Cardiac muscle cell (in vitro differentiated cells and primary cell): ENCODE results near the gene IL1RAPL1. TPM values are rescaled to one million over a fixed set of nuclear protein-coding genes. Genes with fewer than 3 reads are reported as not detected.

Experiments used
- DNase-seq, 2 donors: peaks; one replicate each; pipeline versions ENCODE4 v3.0.0 to v3.0.0-alpha.2; 2010 to 2017; ENCODE audit warnings: low read depth in 1 of 2, low spot score in 1 of 2
- H3K27ac ChIP-seq: fragments of 200-600 bp; sonication (generic); 2 replicates; pipeline ENCODE4 v1.5.1; 2016
- H3K27me3 ChIP-seq: fragments of 200-600 bp; sonication (generic); 2 replicates; pipeline ENCODE4 v1.6.0; 2016; ENCODE audit warnings: control low read depth
- H3K36me3 ChIP-seq: fragments of 200-600 bp; sonication (generic); 2 replicates; pipeline ENCODE4 v1.5.1; 2016; ENCODE audit warnings: control low read depth
- H3K4me1 ChIP-seq: fragments of 200-600 bp; sonication (generic); 2 replicates; pipeline ENCODE4 v1.8.1; 2017; ENCODE audit warnings: low read depth, mild to moderate bottlenecking, mixed run types
- H3K4me3 ChIP-seq: fragments of 200-600 bp; sonication (generic); 2 replicates; pipeline ENCODE4 v1.5.1; 2016; ENCODE audit warnings: mild to moderate bottlenecking
- H3K9me3 ChIP-seq: fragments of 200-600 bp; sonication (generic); 2 replicates; pipeline ENCODE4 v1.5.1; 2017; ENCODE audit warnings: low read depth, mild to moderate bottlenecking, control low read depth
- CTCF ChIP-seq: IDR thresholded peaks from 2 replicates; pipeline ENCODE4 v1.5.1; 2012; ENCODE audit warnings: low read depth, mild to moderate bottlenecking, low read length
- polyA plus RNA-seq: library from polyadenylated mRNA; unstranded; fragments of >200 nt; fragmentation: Nextera tagmentation; extraction: Ambion mirVana; gene quantifications from 2 replicates; pipeline ENCODE4 v1.2.1, GENCODE V29; 2016
- total RNA-seq: library from RNA; depleted of rRNA; stranded (reverse); fragments of >200 nt; gene quantifications from 2 replicates; pipeline ENCODE4 v1.2.3, GENCODE V29; 2016

Gene IL1RAPL1
- total and polyA plus RNA-seq, 2 experiments from 2014 or later: 3.2 to 4.2 TPM

GRCh38 chrX:29274517-29274916 is 687.3 kb downstream of the IL1RAPL1 start:
- Histone ChIP-seq H3K27ac (no peak overlapping the region), H3K9me3 (no peaks in the 10 kb centered on the region), H3K4me3 (no peak overlapping the region), H3K4me1 (no peaks in the 10 kb centered on the region), H3K27me3 (no peaks in the 10 kb centered on the region), H3K36me3 (no peaks in the 10 kb centered on the region)
- TF ChIP-seq CTCF: no peak
- no peak for DNase-seq

- no peak overlapping the region for H3K27ac ChIP-seq
- no peaks in the 10 kb centered on the region for H3K27me3 ChIP-seq
- TF ChIP-seq CTCF: no peak
- no peaks in the 10 kb centered on the region for H3K4me1 ChIP-seq
- no peak overlapping the region for H3K4me3 ChIP-seq
- H3K36me3 ChIP-seq: no peaks in the 10 kb centered on the region
- no peak for DNase-seq
- no peaks in the 10 kb centered on the region for H3K9me3 ChIP-seq
Measured at GRCh38 chrX:29275928-29276327, 688.7 kb downstream of the IL1RAPL1 start.

- no peak for DNase-seq
- no peaks in the 10 kb centered on the region for H3K9me3 ChIP-seq
- H3K36me3 ChIP-seq: no peaks in the 10 kb centered on the region
- H3K4me3 ChIP-seq: no peak overlapping the region
- H3K27ac ChIP-seq: no peak overlapping the region
- H3K4me1 ChIP-seq: peaks cover 4% of the 10 kb centered on the region
- H3K27me3 ChIP-seq: no peaks in the 10 kb centered on the region
- no peak for TF ChIP-seq CTCF
Measured at GRCh38 chrX:29281078-29281742, 694.0 kb downstream of the IL1RAPL1 start.

GRCh38 chrX:29285664-29286063 is 698.4 kb downstream of the IL1RAPL1 start:
- TF ChIP-seq CTCF: no peak
- peak in 1 of 2 donors; percentile 15 for DNase-seq
- H3K9me3 ChIP-seq: no peaks in the 10 kb centered on the region
- no peaks in the 10 kb centered on the region for H3K36me3 ChIP-seq
- no peaks in the 10 kb centered on the region for H3K27me3 ChIP-seq
- H3K27ac ChIP-seq: no peak overlapping the region
- peaks cover 4% of the 10 kb centered on the region for H3K4me1 ChIP-seq
- no peak overlapping the region for H3K4me3 ChIP-seq

- Histone ChIP-seq H3K27me3 (no peaks in the 10 kb centered on the region), H3K4me3 (no peak overlapping the region), H3K9me3 (no peaks in the 10 kb centered on the region), H3K36me3 (no peaks in the 10 kb centered on the region), H3K4me1 (no peaks in the 10 kb centered on the region), H3K27ac (no peak overlapping the region)
- DNase-seq: peak in 1 of 2 donors; percentile 54
- TF ChIP-seq CTCF: no peak
Measured at GRCh38 chrX:29295987-29296680, 708.9 kb downstream of the IL1RAPL1 start.
